HG03520 (cell line): ENCODE measurements around the gene EGFR.
A peak's percentile ranks its signal among the peaks of the same experiment; 100 is the strongest.

ENCODE experiments used
- ATAC-seq: cut with Tn5 transposase; IDR thresholded peaks from one replicate; pipeline ENCODE4 v1.9.1; 2021; ENCODE audit warnings: mild to moderate bottlenecking, moderate library complexity; ENCODE audit not compliant: unreplicated experiment

The EGFR gene

GRCh38 chr7:55018361-55019190 lies at the start of gene EGFR:
Gene EGFR, plus strand, starts transcription at chr7:55019017. Its CDS starts 261 bp downstream, at chr7:55019278.
- no peak for ATAC-seq

- ATAC-seq, result no peak
Measured at GRCh38 chr7:54969208-54969967, 49.4 kb upstream of the EGFR start.

GRCh38 chr7:54972733-54973294 lies 46.0 kb upstream of the EGFR start:
- no peak for ATAC-seq

GRCh38 chr7:54978364-54979116 lies 40.3 kb upstream of the EGFR start:
- no peak for ATAC-seq

GRCh38 chr7:54980521-54980920 lies 38.3 kb upstream of the EGFR start:
- ATAC-seq, result no peak

- no peak for ATAC-seq
Measured at GRCh38 chr7:54981913-54982312, 36.9 kb upstream of the EGFR start.

- no peak for ATAC-seq
Measured at GRCh38 chr7:54985426-54986330, 33.1 kb upstream of the EGFR start.

GRCh38 chr7:54986716-54987115 lies 32.1 kb upstream of the EGFR start:
- no peak for ATAC-seq

- no peak for ATAC-seq
Measured at GRCh38 chr7:54987772-54988171, 31.0 kb upstream of the EGFR start.

- ATAC-seq, result no peak
Measured at GRCh38 chr7:54988516-54988915, 30.3 kb upstream of the EGFR start.

- no peak for ATAC-seq
Measured at GRCh38 chr7:54989453-54990225, 29.2 kb upstream of the EGFR start.

GRCh38 chr7:54991341-54991740 lies 27.5 kb upstream of the EGFR start:
- ATAC-seq, result no peak

GRCh38 chr7:54992871-54993475 lies 25.8 kb upstream of the EGFR start:
- ATAC-seq, result no peak

GRCh38 chr7:54995166-54995565 lies 23.7 kb upstream of the EGFR start:
- no peak for ATAC-seq

- ATAC-seq, result peak; percentile 90
Measured at GRCh38 chr7:54995610-54996363, 23.0 kb upstream of the EGFR start.

- no peak for ATAC-seq
Measured at GRCh38 chr7:54996391-54996790, 22.4 kb upstream of the EGFR start.

GRCh38 chr7:55004579-55004978 lies 14.2 kb upstream of the EGFR start:
- ATAC-seq, result no peak

- no peak for ATAC-seq
Measured at GRCh38 chr7:55005241-55005851, 13.5 kb upstream of the EGFR start.
